ENCODE data around the gene SETDB2.

- TF ChIP-seq SPI1 (IDR thresholded peaks at IDR 0.05; ENCODE audit: low read depth, low read length) (no peak), POLR2A (IDR thresholded peaks at IDR 0.05; ENCODE audit: low read depth, low read length) (no peak)
Observed at GRCh38 chr13:49436890-49437289, 7.2 kb upstream of the SETDB2 start.

Data from GM12891 (cell line).